Measurements from ENCODE around the gene AGAP2.
"Not testable (repeated sequence)": the region's sequence is repeated elsewhere in the genome, so short reads cannot be mapped to it uniquely, and the experiment has no call there.

The AGAP2 gene

DNA sequence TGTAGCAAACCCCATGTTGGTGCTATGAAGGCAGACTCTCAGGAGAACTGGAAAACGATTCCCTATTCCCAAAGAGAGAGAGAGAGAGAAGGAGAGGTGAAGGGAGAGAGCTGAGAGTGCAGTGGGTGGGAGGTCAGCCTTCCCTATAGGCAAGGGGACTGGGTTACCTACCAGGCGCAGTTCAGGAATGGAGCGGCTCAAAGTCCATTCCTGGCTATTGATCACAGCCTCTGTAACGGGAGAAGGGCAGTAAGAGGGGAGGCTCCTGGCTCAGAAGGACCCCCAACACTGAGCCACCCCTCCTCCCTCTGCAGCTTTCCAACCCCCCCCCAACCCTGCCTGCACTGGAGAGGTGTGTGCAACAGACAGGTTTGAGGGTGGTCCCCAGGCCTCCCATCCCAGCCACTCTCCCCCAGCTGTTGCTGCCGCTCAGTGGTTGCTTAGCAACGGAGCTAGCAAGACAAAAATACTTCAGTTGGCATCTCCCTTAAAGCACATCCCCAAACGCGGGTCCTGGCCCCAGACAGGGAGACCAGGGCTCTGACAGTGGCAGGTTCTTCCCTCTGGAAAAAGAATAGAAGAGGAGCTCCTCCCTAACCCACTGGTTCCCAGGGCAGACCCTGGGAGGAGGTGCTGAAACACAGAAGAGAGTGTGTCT lies 3.2 kb downstream of the AGAP2 start:
- no peak for DNase-seq

DNA sequence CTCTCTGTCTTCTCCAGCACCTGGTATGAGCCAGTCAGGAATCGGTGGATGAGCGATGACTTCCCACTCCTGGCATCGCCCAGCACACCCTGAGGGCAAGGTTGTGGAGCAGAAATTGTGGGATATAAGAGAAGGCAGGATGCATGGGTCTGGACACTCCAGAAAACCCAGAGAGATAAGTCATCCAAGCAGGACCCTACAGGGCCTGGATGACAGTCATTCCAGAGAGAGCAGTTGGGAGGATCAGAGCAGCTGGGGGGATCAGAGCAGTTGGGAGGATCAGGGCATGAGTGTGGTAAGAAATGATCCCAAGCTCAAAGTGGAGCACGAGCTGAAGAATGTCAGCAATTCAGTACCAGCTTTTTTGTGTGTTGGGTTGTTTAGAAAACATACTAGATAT lies 4.0 kb downstream of the AGAP2 start:
- DNase-seq: no peak

DNA sequence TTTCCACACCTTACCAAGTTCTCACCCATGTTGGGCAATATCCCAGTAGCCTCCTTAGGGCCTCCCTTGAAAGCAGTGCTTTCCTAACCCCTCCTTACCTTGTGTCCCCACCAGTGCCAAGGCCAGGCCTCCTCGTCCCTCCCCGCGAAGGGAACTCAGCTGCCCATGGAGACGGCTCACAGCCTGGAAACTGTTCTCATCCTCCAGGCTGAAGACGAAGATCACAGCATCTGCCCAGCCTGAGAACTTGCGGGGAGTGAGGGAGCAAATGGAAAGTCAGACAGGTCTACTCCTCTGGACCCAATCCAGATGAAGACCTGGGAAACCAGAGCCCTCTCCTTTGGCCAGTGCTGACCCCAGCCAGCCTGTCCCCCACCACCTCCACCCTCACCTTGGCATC lies 4.6 kb downstream of the AGAP2 start:
- DNase-seq: no peak

DNA sequence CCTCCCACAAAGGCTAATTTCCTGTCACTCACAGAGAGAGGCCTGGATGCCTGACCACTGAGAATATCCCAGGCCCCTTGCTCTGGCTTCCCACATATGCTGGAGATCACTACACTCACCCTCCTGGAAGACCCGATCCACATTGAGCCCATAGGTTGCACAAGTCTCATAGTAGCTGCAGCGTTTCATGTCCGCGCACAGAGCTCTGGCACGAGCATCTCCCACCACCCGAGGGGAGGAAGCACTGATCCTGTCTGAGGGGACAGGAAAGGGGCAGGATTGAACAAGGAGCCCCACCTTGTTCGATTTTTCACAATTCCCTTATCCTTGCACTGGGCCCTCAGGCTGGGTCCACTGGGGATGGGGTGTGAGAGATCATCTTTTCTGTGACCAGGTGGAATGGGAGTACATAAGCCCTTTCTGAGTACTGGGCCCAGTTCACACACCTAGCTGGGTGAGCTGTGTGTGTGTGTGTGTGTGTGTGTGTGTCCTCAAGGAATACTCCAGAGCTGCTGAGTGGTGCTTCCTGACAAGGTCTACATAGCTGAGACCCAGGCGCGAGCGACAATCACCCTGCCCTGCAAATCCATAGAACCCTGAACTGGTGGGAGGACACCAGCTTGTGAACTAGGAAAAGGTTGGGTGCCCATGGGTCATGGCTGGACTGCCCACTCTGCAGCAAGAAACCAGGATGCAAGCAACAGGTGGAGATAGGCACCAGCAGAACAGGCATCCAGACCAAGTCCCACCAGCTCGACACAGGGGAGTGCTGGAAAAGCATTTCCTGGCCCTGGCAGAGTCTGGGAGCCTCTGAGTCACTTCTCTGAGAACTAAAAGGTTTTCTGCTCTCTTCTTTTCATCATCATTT lies 5.6 kb downstream of the AGAP2 start:
- DNase-seq: no peak

DNA sequence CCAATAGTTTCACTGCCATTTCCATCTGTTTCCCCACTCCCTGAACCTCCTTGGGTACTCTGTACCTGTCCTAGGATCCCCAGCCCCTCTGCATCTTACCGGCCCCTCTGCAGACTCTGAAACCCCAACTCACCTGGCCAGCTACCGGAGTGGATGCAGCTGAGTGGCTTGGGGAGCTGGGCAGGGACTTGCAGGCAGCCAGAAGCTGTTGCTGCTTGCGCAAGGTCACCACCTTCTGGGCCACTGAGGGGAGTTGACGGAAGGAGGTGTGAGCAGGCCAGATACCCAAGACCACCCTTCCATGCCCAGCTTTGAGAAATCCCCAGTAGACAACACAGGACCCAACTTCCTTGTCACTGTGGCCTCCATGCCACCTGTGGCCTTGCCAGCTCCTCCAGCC lies 6.3 kb downstream of the AGAP2 start:
- DNase-seq: no peak

DNA sequence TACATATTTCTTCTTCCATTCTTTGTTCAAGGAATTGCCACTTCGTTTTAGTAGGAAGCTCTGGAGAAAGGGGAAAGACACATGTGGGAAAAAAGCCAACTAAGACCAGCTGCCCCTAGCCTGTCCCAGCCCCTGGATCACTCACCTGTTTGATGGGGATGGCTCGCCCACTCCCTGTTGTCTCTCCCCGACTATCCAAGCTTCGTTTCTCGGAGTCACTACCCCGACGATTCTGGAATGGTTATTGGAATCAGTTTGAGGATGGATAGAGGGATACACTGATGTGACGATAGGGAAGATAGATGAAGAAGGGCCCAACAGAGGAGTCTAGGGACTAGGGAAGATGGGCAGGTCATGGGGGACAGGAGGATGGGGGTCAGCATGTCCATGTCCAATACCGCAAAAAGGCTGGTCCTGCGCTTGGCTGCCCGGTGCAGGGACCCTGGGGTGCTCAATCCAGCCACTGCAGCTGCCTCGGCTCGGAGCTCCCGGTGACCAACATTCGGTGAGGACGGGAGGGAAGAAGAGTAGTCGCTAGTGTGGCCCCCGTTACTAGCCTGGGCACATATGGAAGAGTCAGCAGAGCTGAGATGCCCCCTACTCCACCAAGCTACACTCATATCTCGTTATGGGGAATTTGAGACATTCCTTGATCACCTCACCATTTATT lies 7.0 kb downstream of the AGAP2 start:
- DNase-seq: no peak

DNA sequence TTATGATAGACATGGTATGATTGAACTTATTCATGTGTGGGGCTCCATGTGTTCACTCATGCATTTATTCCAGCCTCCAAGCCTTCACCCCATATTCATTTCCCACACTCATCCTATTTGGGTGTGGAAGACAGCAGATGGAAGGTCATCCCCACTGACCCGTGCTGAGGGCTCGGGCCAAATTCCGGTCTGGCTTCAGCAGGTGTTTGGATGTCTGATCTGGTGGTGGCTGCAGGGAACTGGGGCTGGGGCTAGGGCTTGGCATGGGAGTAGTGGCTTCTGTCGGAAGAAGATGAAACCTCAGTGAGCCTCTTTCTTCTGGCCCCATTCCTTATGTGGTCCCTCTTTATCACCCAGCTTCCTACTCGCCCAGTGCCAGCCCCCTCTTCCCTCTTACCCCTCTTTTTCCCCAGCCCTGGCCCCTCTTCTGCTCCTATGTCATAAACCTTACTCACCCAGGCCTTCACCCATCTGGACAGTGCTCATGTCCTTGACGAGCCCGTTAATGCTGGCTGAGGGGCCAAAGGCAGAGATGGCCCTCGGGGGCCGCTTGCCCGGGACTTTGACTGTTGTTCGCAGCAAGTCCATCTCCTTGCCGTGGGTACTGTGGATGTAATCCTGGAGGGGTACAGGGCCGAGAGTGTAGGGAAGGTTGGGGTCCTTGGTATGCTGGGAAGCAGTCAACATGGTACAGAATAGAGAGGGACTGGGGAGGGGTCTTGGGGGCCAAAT lies 8.0 kb downstream of the AGAP2 start:
- DNase-seq: no peak

DNA sequence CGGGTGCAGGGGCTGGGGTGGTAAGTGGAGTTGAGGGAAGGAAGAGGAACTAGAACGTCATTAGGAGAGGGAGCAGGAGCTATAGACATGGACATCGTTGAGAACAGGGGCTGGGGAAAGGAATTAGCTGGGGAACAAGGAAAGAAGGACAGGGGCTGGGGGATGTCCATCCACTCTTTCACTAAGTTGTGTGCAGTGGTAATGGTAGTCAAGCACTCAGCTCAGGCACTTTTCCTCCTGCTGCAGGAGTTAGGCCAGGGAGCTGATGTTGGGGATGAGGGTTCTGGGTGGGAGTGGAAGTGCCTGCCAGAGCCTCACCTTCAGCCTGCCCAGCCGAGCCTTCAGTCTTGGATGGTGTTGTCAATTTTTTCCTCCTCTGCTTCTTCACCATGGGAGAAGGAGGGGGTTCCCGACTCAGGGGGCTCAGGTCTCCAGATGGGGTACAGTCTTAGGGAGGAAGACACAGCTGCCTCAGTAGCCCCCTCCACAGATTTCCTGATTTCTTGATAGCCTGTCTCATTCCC lies 9.2 kb downstream of the AGAP2 start:
- no peak for DNase-seq

DNA sequence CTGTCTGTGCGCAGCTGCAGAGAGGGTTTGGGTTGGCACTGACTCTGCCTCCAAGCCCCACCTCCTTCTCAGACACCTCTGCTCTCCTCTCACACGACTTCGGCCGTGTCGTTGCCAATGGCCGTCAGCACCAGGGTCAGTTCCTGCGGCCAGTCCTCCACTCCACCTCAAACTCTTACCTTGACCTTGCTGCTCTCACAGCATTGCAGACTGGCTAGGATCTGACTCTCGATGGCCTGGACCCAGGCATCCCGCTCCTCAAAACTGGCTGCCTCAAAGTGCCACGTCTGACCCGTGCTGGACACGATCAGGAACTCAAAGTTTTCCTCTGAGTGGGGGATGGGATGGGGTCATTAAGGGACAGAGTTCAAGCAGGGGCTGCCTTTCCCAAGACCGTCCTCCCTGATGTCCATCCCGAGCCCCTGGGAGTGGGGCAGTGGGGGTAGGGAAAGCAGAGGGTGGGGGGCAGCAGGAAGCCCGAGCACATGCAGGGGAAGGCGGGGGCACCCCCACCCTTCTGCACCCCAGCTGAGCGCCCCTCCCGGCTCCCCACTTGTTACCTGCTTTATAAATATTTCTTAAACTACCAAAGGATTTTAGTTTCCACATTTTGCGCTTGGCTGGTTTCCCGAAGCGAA lies 10.7 kb downstream of the AGAP2 start:
- DNase-seq: no peak

DNA sequence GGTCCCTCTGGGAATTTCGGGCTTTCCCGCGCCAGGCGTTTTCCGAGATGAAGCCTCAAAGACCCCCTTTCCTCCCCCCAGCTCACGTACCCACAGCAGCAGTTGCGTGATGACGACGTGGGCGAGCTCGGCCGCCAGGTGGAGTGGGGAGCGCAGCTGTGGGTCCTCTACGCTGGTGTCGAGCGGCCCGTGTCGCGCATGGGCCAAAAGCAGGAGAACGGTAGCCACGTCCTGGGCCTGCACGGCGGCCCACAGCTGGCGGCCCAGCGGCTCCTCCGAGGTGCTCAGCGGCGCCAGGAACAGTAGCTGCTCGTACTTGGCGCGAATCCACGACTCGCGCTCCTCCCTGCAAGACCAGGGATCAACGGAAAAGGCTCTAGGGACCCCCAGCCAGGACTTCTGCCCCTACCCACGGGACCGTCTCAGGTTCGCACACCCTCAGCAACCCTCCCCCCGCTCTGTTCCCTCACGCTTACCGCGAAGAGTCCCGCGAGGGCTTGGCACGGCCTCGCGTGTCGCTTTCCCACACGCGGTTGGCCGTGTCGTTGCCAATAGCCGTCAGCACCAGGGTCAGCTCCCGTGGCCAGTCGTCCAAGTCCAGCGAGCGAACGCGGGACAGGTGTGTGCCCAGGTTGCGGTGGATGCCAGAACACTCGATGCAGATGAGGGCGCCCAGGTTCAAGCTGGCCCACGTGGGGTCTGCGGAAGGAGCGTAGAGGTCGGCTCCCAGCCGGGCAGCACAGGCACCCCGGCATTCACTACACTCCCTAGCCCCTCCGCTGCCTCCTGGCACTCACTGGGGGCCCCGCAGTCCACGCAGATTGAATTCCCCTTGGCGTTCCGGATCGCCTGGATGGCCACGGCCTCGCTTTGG lies 11.4 kb downstream of the AGAP2 start:
- no peak for DNase-seq

DNA sequence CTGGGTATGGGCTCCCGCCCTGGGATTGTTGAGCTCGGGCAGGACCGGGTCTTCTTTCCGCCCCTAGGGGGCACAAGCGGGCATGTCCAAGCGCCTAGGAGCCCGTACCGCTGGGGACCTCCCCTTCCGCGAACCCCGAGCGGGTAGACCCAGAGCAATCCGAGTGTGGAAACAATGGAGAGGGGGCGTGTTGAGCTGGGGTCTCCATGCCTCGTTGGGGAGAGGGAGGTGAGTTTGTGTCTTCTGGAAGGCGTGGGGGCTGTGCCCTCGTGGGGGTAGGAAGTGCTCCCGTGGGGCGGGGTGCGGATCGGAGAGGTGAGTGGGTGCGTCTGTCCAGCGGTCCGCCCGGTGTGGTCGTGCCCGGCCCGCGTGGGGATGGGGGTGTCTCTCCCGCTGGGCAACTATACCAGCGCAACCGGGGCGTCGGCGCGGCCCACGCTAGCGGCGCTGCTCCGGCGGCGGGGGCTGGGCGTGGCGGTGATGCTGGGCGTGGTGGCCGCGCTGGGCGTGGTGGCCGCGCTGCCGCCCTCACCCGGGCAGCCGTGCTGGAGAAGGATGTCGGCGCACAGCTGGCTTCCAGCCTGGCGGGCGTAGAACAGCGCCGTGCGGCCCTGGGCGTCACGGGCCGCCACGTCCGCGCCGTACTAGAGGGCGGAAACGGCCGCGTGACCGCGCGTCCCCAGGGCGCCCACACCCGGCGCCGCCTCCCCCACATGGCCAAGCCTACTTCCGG lies 12.2 kb downstream of the AGAP2 start:
- DNase-seq: peak; percentile 40

DNA sequence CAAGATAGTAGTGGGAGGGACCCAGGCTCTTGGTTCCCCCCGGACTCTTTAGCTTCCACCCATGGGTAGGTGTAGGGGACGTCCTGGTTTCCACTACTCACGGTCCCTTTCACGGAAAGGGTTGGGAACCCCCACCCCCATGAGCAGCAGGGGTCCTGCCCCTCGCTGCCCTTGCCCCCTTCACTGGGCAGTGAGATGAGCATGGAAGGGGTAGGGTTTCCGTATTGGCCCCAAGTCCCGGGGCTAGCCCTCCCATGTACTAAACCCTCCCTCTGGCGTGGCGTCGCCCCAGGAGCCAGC lies 12.7 kb downstream of the AGAP2 start:
- no peak for DNase-seq

DNA sequence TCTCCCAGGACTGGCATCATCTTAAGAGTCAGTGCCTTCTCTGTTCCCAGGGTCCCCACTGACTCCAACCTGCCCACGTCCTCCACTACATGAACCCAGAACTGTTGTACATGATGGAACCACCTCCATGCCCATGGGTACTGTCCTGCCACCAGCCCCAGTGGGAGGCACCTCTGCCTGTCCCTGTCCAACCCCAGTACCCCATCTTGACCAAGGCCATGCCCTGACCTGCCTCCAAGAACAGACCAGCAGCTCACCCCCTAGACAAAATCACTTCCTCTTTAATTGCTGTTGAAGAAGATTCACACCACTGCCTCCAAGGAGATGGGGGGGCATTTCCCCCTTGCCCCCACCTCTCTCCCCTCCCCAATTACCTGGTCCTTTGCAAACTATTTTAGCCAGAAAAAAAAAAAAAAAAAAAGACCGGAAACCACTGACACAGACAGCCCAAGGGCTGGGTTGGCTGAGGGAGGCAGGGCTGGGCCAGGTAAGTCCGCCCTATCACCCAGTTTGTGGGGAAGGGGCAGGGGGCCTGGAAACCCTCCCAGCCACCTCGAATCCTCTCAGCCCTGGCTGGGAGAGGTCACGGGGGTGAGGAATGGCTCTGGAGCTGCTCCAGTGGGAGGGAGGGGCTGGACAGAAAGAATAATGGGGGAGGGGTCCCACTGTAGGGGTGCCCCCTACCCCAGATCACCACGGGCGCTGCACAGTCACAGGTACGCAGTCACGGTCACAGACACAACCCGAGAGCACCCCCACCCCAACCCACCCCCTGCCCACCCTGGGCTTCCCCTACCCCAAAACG lies 13.4 kb downstream of the AGAP2 start:
- no peak for DNase-seq

DNA sequence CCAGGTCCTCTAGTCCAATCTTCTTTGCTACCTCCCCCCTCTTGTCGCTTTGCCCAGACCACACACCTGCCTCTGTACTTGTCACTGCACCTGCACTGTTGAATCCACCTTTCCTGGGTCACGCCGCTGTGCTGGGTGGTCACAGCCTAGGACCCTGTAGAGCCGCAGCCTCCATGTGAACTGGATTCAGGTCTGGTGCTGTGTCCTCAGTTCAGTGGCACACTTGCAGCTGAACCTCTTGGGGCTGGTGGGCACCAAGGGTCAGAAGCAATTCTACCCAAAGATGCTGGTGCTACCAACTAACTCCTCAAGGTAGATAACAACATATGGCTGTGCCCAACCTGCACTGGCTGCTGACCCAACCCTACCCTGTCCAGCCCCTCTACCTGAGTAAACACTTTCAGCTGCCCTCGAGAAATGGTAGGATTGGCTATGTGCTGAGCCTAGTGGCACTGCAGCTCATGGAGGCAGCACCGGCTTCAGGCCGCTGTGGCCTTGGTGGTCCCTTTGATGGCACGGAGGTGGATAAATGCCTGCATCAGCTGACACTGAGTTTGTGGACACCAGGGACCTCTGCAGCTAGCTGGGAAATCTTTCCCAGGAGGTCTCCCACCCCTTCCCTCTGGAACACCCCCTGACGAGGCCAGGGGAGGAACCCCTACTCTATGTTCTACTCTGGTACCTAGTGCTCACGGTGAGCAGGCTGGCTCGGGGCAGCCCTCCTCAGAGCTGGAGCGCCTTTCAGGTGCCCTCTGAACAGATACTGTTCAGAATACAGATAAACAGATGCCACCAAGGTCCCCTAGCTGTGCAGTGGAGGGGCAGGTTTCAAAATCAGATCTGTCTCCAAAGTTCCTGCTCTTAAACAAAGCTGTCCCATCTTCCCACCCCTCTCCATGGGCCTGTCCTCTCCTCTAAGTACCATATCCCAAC lies 14.3 kb downstream of the AGAP2 start:
- no peak for DNase-seq

DNA sequence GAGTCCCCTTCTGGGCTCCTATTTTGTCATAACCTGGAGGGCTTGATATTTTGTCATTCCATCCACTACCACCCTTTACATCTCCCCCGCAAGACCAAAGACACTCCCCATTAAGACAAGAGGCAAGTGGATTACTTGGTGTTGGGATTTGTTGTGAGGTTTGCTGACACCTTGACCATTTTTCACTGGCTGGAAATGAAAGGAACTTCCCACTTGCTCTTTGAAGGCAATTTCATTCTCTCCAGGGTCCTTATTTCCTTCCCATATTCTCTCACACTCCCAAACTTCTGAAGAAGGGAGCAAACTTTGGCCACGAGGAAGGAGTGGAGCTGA lies 14.9 kb downstream of the AGAP2 start:
- no peak for DNase-seq

DNA sequence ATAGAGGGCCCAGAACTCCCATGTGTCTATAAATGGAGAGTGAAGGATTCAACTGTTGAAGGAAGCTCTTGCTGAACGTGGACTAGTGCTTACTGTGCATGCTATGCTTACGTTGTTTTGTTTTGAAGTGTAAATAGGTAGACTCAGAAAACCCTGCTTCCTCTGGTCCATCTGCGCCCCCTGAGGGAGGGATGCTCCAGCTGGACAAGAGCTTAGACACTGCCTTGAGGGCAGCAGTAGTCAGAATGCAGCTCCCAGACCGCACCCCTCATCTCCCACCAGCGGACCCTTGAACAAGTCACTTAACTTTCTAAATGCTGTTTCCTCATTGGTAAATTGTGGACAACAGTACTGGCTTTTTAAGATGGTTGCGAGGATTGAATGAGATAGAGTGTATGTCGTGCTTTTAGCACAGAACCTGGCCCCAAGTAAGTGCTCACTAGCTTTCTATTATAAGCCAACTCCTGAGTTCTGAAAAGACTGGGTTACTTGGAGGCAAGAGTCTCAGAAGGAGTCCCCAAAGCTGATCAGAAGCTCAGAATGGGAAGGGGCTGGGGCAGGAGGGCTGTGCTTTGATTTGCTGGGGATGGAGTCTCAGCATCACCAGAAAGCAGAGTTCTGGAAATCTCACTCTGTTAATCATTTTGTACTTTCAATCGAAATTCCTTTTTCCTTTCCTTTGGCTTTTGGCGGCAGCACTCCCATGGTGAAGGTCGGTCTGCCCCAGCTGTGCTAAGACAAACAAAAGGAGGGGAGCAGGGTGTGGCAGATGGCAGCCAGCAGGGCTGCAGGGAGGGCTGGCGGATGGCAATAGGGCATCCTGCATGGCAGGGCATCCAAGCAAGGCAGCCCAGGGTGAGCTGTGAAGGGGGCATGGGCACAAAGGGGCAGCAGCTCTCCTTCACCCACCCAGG lies 15.6 kb downstream of the AGAP2 start:
- DNase-seq: no peak

DNA sequence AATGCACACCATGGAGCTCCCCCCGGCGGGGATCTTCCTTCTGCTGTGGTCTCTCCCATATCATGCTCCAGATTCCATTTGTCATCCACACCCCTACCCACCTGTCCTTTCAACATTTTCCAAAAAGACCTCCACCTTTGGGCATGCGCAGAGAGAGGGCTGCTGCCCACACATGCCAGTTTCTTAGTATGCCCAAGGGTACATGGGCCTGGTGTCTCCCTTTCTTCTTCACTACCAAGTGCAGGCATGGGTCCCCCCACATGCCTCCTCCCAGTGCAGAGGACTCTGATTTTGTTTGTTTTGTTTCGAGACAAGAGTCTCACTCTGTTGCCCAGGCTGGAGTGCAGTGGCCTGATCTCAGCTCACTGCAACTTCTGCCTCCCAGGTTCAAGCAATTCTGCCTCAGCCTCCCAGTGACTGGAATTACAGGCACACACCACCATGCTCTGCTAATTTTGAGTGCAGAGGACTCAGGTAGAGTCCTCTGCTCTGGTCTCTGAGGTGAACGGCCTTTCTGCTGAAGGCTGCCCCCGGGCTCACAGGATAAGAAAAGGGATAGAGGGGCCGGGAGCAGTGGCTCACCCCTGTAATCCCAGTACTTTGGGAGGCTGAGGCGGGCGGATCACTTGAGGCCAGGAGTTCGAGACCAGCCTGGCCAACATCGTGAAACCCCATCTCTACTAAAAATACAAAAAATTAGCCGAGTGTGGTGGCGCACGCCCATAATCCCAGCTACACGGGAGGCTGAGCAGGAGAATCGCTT lies 16.5 kb downstream of the AGAP2 start:
- DNase-seq: not testable (repeated sequence)
